ENCODE measurements around the gene PRRT1. TPM values are rescaled to one million over a fixed set of nuclear protein-coding genes. Genes with fewer than 3 reads are reported as not detected.
"Not testable (repeated sequence)": the region's sequence is repeated elsewhere in the genome, so short reads cannot be mapped to it uniquely, and the experiment has no call there.

PRRT1 gene
- total and polyA plus RNA-seq, 2 experiments from 2014 or later: 0.10 to 4.0 TPM

DNA sequence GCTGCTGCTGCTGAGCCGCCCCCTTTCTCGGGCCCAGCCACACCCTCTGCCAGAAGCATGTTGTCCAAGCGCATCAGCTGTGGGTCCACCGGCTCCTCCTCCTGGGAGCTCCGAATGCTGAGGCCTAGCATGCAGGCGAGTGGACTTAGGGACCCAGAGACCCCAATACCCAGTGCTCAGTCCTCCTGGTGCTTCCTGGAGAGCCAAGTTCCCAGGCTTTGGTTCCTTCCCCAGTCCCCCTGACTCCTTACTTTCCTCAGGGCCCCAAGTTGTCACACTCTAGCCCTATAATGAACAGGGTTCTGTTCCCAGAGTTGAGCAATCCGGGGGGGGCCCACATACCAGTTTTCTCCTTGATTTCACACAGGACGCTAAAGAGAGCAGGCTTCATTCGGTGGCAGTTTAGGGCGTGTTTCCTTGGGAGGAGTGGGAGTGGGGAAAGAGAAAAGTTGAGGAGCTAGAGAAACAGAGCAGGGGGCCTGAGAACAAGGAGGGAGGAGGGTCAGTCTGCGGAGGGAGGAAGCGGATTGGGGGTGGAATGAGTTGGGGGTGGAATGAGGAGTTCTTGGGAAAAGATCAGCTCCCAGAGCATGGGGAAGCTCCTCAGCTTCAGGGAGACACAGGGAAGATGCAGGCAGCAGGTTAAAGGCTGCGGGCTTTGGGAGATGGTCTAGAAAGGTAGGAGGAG is 36.8 kb upstream of the PRRT1 start:
- H3K9me3 ChIP-seq (ENCODE audit: low read depth): no peaks in the 10 kb centered on the region
- peak overlapping the region; percentile 97 for H3K27ac ChIP-seq
- H3K27me3 ChIP-seq: no peaks in the 10 kb centered on the region
- peak overlapping the region; percentile 81 for H3K4me3 ChIP-seq
- H3K4me1 ChIP-seq (ENCODE audit: insufficient read depth): peaks cover 37% of the 10 kb centered on the region
- WGBS (ENCODE audit: low lambda C conversion rate, missing lambda C conversion rate): 18% methylated on average over 12 of the region's 13 CpGs
- peak overlapping the region; percentile 89 for H3K4me2 ChIP-seq
- H3K79me2 ChIP-seq: peaks cover 33% of the 10 kb centered on the region
- DNase-seq (ENCODE audit: low spot score): no peak
- H3K9me2 ChIP-seq (replicated peaks; ENCODE audit: insufficient read depth): no peaks in the 10 kb centered on the region
- TF ChIP-seq EZH2phosphoT487 (IDR thresholded peaks at IDR 0.05; ENCODE audit: low read depth, severe bottlenecking, unreplicated experiment) (no peak), EZH2 (IDR thresholded peaks at IDR 0.05; ENCODE audit: borderline replicate concordance) (no peak)
- TF ChIP-seq, protein P1, sequence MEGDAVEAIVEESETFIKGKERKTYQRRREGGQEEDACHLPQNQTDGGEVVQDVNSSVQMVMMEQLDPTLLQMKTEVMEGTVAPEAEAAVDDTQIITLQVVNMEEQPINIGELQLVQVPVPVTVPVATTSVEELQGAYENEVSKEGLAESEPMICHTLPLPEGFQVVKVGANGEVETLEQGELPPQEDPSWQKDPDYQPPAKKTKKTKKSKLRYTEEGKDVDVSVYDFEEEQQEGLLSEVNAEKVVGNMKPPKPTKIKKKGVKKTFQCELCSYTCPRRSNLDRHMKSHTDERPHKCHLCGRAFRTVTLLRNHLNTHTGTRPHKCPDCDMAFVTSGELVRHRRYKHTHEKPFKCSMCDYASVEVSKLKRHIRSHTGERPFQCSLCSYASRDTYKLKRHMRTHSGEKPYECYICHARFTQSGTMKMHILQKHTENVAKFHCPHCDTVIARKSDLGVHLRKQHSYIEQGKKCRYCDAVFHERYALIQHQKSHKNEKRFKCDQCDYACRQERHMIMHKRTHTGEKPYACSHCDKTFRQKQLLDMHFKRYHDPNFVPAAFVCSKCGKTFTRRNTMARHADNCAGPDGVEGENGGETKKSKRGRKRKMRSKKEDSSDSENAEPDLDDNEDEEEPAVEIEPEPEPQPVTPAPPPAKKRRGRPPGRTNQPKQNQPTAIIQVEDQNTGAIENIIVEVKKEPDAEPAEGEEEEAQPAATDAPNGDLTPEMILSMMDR (IDR thresholded peaks at IDR 0.05; ENCODE audit: poor library complexity): no peak
- H4K20me1 ChIP-seq (ENCODE audit: insufficient read depth, poor library complexity, severe bottlenecking): no peaks in the 10 kb centered on the region
- no peak overlapping the region for H2AFZ ChIP-seq
- H3K36me3 ChIP-seq (replicated peaks; ENCODE audit: insufficient read depth, low read depth): no peaks in the 10 kb centered on the region

DNA sequence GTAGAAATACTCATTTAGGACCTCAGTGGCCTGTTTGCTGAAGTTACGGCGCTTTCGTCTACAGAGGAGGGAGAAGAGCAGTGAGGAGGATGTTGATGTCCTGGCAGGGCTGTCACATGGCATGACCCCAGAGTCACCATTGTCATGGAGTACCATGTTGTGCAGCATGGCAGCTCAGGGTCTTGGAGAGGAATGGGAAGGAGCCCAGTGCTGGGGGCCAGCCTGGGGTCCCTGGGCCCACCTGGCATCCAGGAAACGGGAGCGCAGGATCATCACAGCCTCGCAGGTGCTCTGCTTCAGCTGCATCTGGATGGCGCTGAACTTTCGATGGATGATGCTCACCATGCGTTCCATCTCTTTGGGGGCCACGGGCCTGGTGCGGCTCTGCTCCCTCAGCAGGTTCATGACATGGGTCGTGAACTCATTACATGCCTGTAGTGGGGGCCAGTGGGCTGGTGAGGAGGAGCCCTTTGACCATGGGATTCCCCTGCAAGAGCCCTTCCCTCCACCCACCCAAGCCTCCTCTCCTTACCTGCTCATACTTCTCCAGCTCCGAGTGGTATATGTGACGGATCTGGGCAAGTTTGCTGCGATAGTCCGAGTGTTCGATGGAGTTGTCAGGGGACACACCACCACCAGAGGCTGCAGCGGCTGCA is 36.1 kb upstream of the PRRT1 start:
- not testable (repeated sequence) for H3K4me3 ChIP-seq; H3K36me3 ChIP-seq (replicated peaks; ENCODE audit: insufficient read depth, low read depth); H3K27me3 ChIP-seq; DNase-seq (ENCODE audit: low spot score); H3K9me3 ChIP-seq (ENCODE audit: low read depth); H3K9me2 ChIP-seq (replicated peaks; ENCODE audit: insufficient read depth); H4K20me1 ChIP-seq (ENCODE audit: insufficient read depth, poor library complexity, severe bottlenecking); H2AFZ ChIP-seq
- peaks cover 33% of the 10 kb centered on the region for H3K79me2 ChIP-seq
- H3K4me2 ChIP-seq: peak overlapping the region; percentile 89
- H3K27ac ChIP-seq: peak overlapping the region; percentile 97
- H3K4me1 ChIP-seq (ENCODE audit: insufficient read depth): peaks cover 35% of the 10 kb centered on the region
- 83% methylated on average over 17 of the region's 18 CpGs for WGBS (ENCODE audit: low lambda C conversion rate, missing lambda C conversion rate)

DNA sequence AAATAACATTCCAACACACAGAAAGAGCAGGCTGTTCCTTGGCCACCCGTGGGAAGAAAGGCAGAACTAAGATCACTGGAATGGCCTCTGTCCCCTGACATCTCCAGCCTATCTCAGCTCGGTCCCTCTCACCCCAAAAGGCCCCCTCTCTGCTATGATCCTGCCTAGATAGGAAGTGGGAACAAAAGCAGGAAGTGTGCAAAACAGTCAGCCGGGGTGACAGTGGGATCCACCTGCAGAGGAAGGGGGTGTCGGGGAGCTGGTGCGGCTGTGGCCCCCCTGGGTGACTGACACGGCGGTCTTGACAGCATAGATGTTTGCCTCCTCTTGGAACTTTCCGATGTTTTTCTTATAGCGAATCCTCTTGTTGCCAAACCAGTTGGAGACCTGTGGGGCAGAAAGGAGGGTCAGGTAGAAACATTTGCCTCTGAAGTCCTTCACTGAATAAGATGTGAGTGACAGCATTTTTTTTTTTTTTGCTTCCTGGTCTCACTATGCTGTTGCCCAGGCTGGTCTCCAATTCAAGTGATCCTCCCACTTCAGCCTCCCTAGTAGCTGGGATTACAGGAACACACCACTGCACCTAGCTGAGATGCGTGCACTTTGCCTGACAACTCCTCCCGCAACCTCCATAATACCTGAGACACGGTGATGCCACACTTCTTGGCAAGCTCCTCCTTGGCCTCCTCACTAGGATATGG is 35.4 kb upstream of the PRRT1 start:
- WGBS (ENCODE audit: low lambda C conversion rate, missing lambda C conversion rate): 93% methylated on average over 12 of the region's 12 CpGs
- Histone ChIP-seq H2AFZ (no peak overlapping the region), H3K36me3 (replicated peaks; ENCODE audit: insufficient read depth, low read depth) (no peaks in the 10 kb centered on the region), H3K79me2 (peaks cover 33% of the 10 kb centered on the region), H3K27ac (peak overlapping the region; percentile 86), H3K4me1 (ENCODE audit: insufficient read depth) (peaks cover 28% of the 10 kb centered on the region), H3K4me3 (no peak overlapping the region), H3K9me3 (ENCODE audit: low read depth) (no peaks in the 10 kb centered on the region), H3K9me2 (replicated peaks; ENCODE audit: insufficient read depth) (no peaks in the 10 kb centered on the region), H3K4me2 (no peak overlapping the region), H4K20me1 (ENCODE audit: insufficient read depth, poor library complexity, severe bottlenecking) (no peaks in the 10 kb centered on the region), H3K27me3 (no peaks in the 10 kb centered on the region)
- DNase-seq (ENCODE audit: low spot score): no peak
- TF ChIP-seq EZH2 (IDR thresholded peaks at IDR 0.05; ENCODE audit: borderline replicate concordance): no peak
- TF ChIP-seq EZH2phosphoT487 (IDR thresholded peaks at IDR 0.05; ENCODE audit: low read depth, severe bottlenecking, unreplicated experiment): no peak
- TF ChIP-seq, protein P1 (IDR thresholded peaks at IDR 0.05; ENCODE audit: poor library complexity): no peak

DNA sequence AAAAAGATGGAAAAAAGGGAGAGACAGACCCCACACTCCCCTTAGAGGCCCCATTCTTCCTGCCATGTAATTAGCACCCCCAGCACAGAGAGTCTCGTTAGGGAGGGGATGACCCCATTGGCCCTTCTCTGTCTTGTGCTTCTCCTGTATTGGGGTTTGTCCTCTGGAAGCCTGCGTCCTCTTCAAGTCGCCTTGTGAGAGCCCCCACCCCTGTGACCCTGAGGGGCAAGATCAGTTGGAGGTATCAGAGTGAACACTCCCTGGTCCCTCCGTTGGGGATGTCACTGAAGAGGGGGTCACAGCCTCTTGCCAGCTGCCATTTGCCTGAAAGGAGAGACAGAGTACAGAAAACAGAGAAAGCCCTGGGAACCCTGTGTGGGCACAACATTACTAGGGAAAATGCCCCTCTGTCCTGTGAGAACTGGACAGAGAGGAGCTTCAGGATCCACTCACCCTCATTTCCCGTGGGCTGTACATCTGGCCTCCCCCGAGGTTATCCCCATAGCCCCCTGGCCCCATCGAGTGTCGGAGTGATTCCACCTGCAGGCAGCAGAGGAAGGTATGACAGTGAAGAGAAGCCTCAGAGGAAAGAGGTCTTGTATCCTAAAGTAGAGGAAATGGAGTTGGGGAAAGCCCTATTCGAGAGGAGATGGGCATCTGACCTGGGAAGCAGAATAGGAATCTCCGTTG is 34.6 kb upstream of the PRRT1 start:
- WGBS (ENCODE audit: low lambda C conversion rate, missing lambda C conversion rate): 85% methylated on average over 10 of the region's 10 CpGs
- not testable (repeated sequence) for H3K4me2 ChIP-seq; H3K27me3 ChIP-seq; H3K36me3 ChIP-seq (replicated peaks; ENCODE audit: insufficient read depth, low read depth); H3K9me3 ChIP-seq (ENCODE audit: low read depth); H3K4me3 ChIP-seq; H4K20me1 ChIP-seq (ENCODE audit: insufficient read depth, poor library complexity, severe bottlenecking); H3K9me2 ChIP-seq (replicated peaks; ENCODE audit: insufficient read depth); H2AFZ ChIP-seq; DNase-seq (ENCODE audit: low spot score)
- Histone ChIP-seq H3K27ac (peak overlapping the region; percentile 86), H3K79me2 (peaks cover 33% of the 10 kb centered on the region), H3K4me1 (ENCODE audit: insufficient read depth) (peaks cover 27% of the 10 kb centered on the region)

DNA sequence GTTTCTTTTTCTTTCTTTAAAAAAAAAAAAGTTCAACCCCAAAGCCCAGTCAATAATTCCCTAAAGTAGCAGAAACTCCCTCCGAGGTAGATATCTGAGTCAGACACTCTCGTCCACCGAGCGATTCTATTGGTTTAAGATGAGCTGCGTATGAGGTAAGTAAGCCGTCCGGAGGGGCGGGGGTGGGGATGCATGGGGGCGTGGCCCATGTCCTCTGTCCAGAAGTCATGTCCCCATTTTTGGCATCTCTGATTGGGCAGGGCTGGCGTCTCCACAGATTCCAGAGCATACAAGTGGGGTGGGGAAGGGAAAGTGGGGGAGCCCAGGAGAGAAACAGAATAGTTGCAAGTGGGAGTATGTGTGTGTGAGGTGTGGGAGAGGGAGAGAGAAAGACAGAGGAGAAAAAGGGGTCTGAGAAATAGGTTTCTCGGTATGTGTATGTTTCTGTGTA is 34.0 kb upstream of the PRRT1 start:
- H3K9me3 ChIP-seq (ENCODE audit: low read depth); H2AFZ ChIP-seq; H3K36me3 ChIP-seq (replicated peaks; ENCODE audit: insufficient read depth, low read depth); H3K27me3 ChIP-seq; H3K9me2 ChIP-seq (replicated peaks; ENCODE audit: insufficient read depth); H3K4me3 ChIP-seq; H4K20me1 ChIP-seq (ENCODE audit: insufficient read depth, poor library complexity, severe bottlenecking): not testable (repeated sequence)
- H3K4me1 ChIP-seq (ENCODE audit: insufficient read depth): peaks cover 21% of the 10 kb centered on the region
- peaks cover 31% of the 10 kb centered on the region for H3K79me2 ChIP-seq
- 21% methylated on average over 9 of the region's 11 CpGs for WGBS (ENCODE audit: low lambda C conversion rate, missing lambda C conversion rate)
- H3K27ac ChIP-seq: peak overlapping the region; percentile 86
- peak overlapping the region; percentile 55 for H3K4me2 ChIP-seq
- peak; percentile 88 for DNase-seq (ENCODE audit: low spot score)
